Ascending aorta (tissue), 2 donors: Measurements from ENCODE around the gene CCDC78. TPM values are rescaled to one million over a fixed set of nuclear protein-coding genes. Genes with fewer than 3 reads are reported as not detected.
"Not testable (repeated sequence)": the region's sequence is repeated elsewhere in the genome, so short reads cannot be mapped to it uniquely, and the experiment has no call there.

Experiments used
- DNase-seq, 2 donors: peaks; one replicate each; pipeline ENCODE4 v3.0.0-alpha.2; 2019; ENCODE audit warnings: low spot score in 2 of 2
- H3K27ac ChIP-seq, 2 donors: fragments of 200-600 bp; sonication (generic); one replicate each; pipeline ENCODE4 v1.5.1; 2016 to 2017; ENCODE audit warnings: mild to moderate bottlenecking in 1 of 2
- H3K27me3 ChIP-seq: fragments of 200-600 bp; sonication (generic); one replicate; pipeline ENCODE4 v1.5.1; 2017
- H3K36me3 ChIP-seq, 2 donors: fragments of 200-600 bp; sonication (generic); one replicate each; pipeline ENCODE4 v1.5.1; 2016
- H3K4me1 ChIP-seq, 2 donors: fragments of 200-600 bp; sonication (generic); one replicate each; pipeline ENCODE4 v1.5.1; 2016 to 2017; ENCODE audit warnings: mild to moderate bottlenecking in 1 of 2
- H3K4me3 ChIP-seq, 2 donors: fragments of 200-600 bp; sonication (generic); one replicate each; pipeline ENCODE4 v1.5.1; 2016 to 2017; ENCODE audit warnings: mild to moderate bottlenecking in 1 of 2
- H3K9me3 ChIP-seq, 2 donors: fragments of 200-600 bp; sonication (generic); one replicate each; pipeline ENCODE4 v1.5.1; 2016
- intact Hi-C: fragments of 100-400 bp; cut with DNase I; formaldehyde crosslinking; loops from one replicate; pipeline ENCODE4 v1.15.1; 2023
- total RNA-seq: library from RNA; depleted of rRNA; stranded (reverse); fragments of >200 nt; gene quantifications from one replicate; pipeline ENCODE4 v1.1.0, GENCODE V29; 2016
- TF ChIP-seq, protein P1 (sequence below), 3 experiments: fragments of 200-600 bp in 2 of 3; fragments of 450-650 bp in 1 of 3; sonication (generic) in 2 of 3; IDR thresholded peaks; one replicate each; pipeline ENCODE4 v1.5.1; 2016 to 2019; ENCODE audit warnings: antibody characterized with exemption in 3 of 3, mild to moderate bottlenecking in 1 of 3, moderate library complexity in 1 of 3

CCDC78 gene
- total RNA-seq, 1 donor from 2014 or later = 8.2 TPM

DNA sequence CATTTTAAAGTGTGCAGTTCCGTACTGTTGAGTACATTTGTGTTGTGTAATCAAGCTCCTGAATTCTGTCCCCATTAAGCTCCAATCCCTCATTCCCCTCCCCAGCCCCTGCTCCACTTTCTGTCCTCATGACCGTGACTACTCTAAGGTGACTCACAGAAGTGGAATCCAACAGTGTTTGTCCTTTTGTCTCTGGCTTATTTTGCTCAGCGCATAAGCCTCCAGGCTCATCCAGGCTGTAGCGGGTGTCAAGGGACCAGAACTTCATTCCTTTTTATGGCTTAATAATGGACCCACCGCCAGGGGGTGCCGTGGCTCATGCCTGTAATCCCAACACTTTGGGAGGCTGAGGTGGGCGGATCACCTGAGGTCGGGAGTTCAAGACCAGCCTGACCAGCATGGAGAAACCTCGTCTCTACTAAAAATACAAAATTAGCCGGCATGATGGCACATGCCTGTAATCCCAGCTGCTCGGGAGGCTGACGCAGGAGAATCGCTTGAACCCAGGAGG is 13.4 kb downstream of the CCDC78 start:
- DNase-seq, H3K9me3 ChIP-seq, H3K36me3 ChIP-seq, H3K4me3 ChIP-seq, H3K27ac ChIP-seq, H3K27me3 ChIP-seq: not testable (repeated sequence)
- peaks cover 10 to 23% of the 10 kb centered on the region in 2 donors for H3K4me1 ChIP-seq
- TF ChIP-seq, protein P1, sequence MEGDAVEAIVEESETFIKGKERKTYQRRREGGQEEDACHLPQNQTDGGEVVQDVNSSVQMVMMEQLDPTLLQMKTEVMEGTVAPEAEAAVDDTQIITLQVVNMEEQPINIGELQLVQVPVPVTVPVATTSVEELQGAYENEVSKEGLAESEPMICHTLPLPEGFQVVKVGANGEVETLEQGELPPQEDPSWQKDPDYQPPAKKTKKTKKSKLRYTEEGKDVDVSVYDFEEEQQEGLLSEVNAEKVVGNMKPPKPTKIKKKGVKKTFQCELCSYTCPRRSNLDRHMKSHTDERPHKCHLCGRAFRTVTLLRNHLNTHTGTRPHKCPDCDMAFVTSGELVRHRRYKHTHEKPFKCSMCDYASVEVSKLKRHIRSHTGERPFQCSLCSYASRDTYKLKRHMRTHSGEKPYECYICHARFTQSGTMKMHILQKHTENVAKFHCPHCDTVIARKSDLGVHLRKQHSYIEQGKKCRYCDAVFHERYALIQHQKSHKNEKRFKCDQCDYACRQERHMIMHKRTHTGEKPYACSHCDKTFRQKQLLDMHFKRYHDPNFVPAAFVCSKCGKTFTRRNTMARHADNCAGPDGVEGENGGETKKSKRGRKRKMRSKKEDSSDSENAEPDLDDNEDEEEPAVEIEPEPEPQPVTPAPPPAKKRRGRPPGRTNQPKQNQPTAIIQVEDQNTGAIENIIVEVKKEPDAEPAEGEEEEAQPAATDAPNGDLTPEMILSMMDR (IDR thresholded peaks at IDR 0.05) = peak in 1 of 3 experiments; percentile 13
- intact Hi-C loops = loop anchor here (10.0 kb wide), 1 partner anchor 382 kb away; the partner anchor contains the start of gene C1QTNF8

GRCh38 chr16:711548-712320 is 14.5 kb downstream of the CCDC78 start:
- peaks cover 6% of the 10 kb centered on the region for H3K27me3 ChIP-seq
- H3K4me1 ChIP-seq = peaks cover 10 to 23% of the 10 kb centered on the region in 2 donors
- no peaks in the 10 kb centered on the region for H3K9me3 ChIP-seq
- DNase-seq = peak in 1 of 2 donors; percentile 77
- intact Hi-C loops = loop anchor here (1.0 to 10.0 kb wide), 3 partner anchors 74 to 383 kb away; partner anchors contain the start of gene C1QTNF8
- no peaks in the 10 kb centered on the region for H3K36me3 ChIP-seq
- no peak overlapping the region for H3K27ac ChIP-seq
- TF ChIP-seq, protein P1 (IDR thresholded peaks at IDR 0.05) = peak; percentile 87 to 95 (median 93)
- H3K4me3 ChIP-seq = no peak overlapping the region

- TF ChIP-seq, protein P1 (IDR thresholded peaks at IDR 0.05) = no peak
- intact Hi-C loops = loop anchor here (1.0 to 10.0 kb wide), 3 partner anchors 74 to 384 kb away; partner anchors contain the start of gene C1QTNF8
- Histone ChIP-seq H3K4me3 (no peak overlapping the region), H3K27ac (no peak overlapping the region), H3K36me3 (no peaks in the 10 kb centered on the region), H3K4me1 (peaks cover 7 to 19% of the 10 kb centered on the region in 2 donors), H3K9me3 (no peaks in the 10 kb centered on the region), H3K27me3 (peaks cover 12% of the 10 kb centered on the region)
- DNase-seq = no peak
Observed at GRCh38 chr16:711084-711483, 15.2 kb downstream of the CCDC78 start.

DNA sequence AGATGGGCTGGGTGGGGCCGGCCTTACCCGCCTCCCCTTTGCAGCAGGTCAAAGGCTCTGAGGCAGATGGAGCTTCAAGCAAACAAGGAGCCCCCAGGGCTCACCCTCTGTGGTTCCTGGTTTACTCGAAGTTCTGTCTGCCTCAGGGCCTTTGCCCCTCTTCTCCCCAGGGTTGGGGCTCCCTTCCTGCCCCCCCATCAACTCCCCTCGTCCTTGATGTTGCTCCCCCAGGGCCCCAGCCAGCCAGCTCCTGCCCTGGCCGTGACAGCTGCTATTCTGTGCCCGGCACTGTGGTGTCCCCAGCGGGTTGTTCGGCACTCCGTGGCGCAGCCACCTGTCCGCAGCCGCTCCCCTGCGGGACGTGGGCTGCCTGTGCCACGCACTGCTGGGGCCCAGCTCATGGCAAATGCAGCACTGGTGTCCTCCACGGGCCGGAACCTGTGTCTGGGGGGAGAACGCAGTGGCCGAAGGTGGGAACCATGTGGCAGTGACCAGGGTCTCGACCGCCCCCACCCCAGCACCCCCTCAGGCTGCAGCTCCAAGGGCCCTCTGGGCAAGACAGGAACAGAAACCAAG is 15.7 kb downstream of the CCDC78 start:
- intact Hi-C loops = loop anchor here (1.0 to 10.0 kb wide), 3 partner anchors 75 to 384 kb away; partner anchors contain the start of gene C1QTNF8

More for the DNA sequence above, 15.7 kb downstream of the CCDC78 start:
- no peak for DNase-seq
- H3K4me3 ChIP-seq = no peak overlapping the region
- H3K27ac ChIP-seq = no peak overlapping the region
- peaks cover 14% of the 10 kb centered on the region for H3K27me3 ChIP-seq
- H3K36me3 ChIP-seq = no peaks in the 10 kb centered on the region
- TF ChIP-seq, protein P1 (IDR thresholded peaks at IDR 0.05) = no peak
- H3K9me3 ChIP-seq = no peaks in the 10 kb centered on the region
- peaks cover 3 to 17% of the 10 kb centered on the region in 2 donors for H3K4me1 ChIP-seq
